K562 (cell line): ENCODE data around the gene RASL11A. TPM values are rescaled to one million over a fixed set of nuclear protein-coding genes. Genes with fewer than 3 reads are reported as not detected.

ENCODE experiments used
- CHD4 ChIP-seq: fragments of 200-600 bp; sonication (generic); IDR thresholded peaks from 3 replicates; pipeline ENCODE4 v1.6.1; 2012; ENCODE audit warnings: low read depth, mild to moderate bottlenecking, mixed read lengths, low read length, inconsistent platforms; ENCODE audit not compliant: insufficient read depth, insufficient replicate concordance, poor library complexity, severe bottlenecking
- EP300 ChIP-seq: IDR thresholded peaks from 2 replicates; pipeline ENCODE4 v1.6.1; 2012; ENCODE audit warnings: low read length, improper control_type of control experiment
- FOXK2 ChIP-seq, 2 experiments: fragments of 450-650 bp; IDR thresholded peaks in 1 of 2; conservative IDR thresholded peaks in 1 of 2; 2 replicates each; pipeline ENCODE4 v1.6.1; 2016; ENCODE audit warnings: low read depth in 2 of 2, mild to moderate bottlenecking in 1 of 2
- FOXP1 ChIP-seq: sonication (generic); formaldehyde crosslinking; IDR thresholded peaks from 2 replicates; pipeline ENCODE4 v1.8.0; 2022; ENCODE audit warnings: mild to moderate bottlenecking, missing genetic modification reagents
- ILF3 ChIP-seq: fragments of 450-650 bp; IDR thresholded peaks from 2 replicates; pipeline ENCODE4 v1.6.1; 2018; ENCODE audit warnings: antibody characterized with exemption, mild to moderate bottlenecking, moderate library complexity, borderline replicate concordance
- MTA1 ChIP-seq: fragments of 450-650 bp; IDR thresholded peaks from 2 replicates; pipeline ENCODE4 v1.6.1; 2017; ENCODE audit warnings: borderline replicate concordance
- MTA2 ChIP-seq: fragments of 450-650 bp; IDR thresholded peaks from 2 replicates; pipeline ENCODE4 v1.6.1; 2016; ENCODE audit warnings: low read depth
- NFE2 ChIP-seq: IDR thresholded peaks from 2 replicates; pipeline ENCODE4 v1.6.1; 2014; ENCODE audit warnings: antibody characterized with exemption, low read depth
- NR2F6 ChIP-seq: fragments of 450-650 bp; formaldehyde crosslinking; IDR thresholded peaks from 2 replicates; pipeline ENCODE4 v1.4.0; 2020; ENCODE audit warnings: mild to moderate bottlenecking
- POLR2B ChIP-seq: fragments of 450-650 bp; IDR thresholded peaks from 2 replicates; pipeline ENCODE4 v1.6.1; 2018; ENCODE audit warnings: low read depth; ENCODE audit not compliant: partially characterized antibody
- POLR2G ChIP-seq: fragments of 200-400 bp; formaldehyde crosslinking; IDR thresholded peaks from 2 replicates; pipeline ENCODE4 v1.6.1; 2017; ENCODE audit warnings: low read depth, mild to moderate bottlenecking, antibody characterized with exemption, low read length, moderate library complexity
- RHOXF2B ChIP-seq: fragments of 250-450 bp; sonication (Bioruptor Pico); conservative IDR thresholded peaks from 2 replicates; pipeline ENCODE4 v1.5.1; 2021
- SIN3A ChIP-seq, 2 experiments: fragments of 150-350 bp in 1 of 2; IDR thresholded peaks; 2 replicates each; pipeline ENCODE4 v1.6.1; 2011 to 2016; ENCODE audit warnings: borderline replicate concordance in 2 of 2, low read depth in 2 of 2, low read length in 2 of 2, mild to moderate bottlenecking in 2 of 2, moderate library complexity in 2 of 2; ENCODE audit not compliant: control insufficient read depth in 1 of 2
- SMARCA5 ChIP-seq: fragments of 450-650 bp; IDR thresholded peaks from 2 replicates; pipeline ENCODE4 v1.6.1; 2016
- TRIM28 ChIP-seq: fragments of 450-650 bp; IDR thresholded peaks from 2 replicates; pipeline ENCODE4 v1.6.1; 2017
- XRCC5 ChIP-seq: fragments of 200-400 bp; formaldehyde crosslinking; IDR thresholded peaks from 2 replicates; pipeline ENCODE4 v1.6.1; 2017; ENCODE audit warnings: low read depth, mild to moderate bottlenecking, low read length
- ZNF174 ChIP-seq: fragments of 250-450 bp; sonication (Bioruptor Pico); IDR thresholded peaks from 2 replicates; pipeline ENCODE4 v1.4.0; 2020; ENCODE audit warnings: mild to moderate bottlenecking
- ZNF217 ChIP-seq: sonication (generic); formaldehyde crosslinking; IDR thresholded peaks from 2 replicates; pipeline ENCODE4 v1.8.0; 2022; ENCODE audit warnings: mild to moderate bottlenecking, missing genetic modification reagents
- ZNF707 ChIP-seq: fragments of 250-450 bp; sonication (Bioruptor Pico); conservative IDR thresholded peaks from 2 replicates; pipeline ENCODE4 v1.8.0; 2022; ENCODE audit warnings: inconsistent platforms, mild to moderate bottlenecking, moderate library complexity
- polyA plus RNA-seq, 8 experiments: library from polyadenylated mRNA; depleted of rRNA in 4 of 8; stranded (reverse) in 5 of 8; unstranded in 3 of 8; fragments of >200 nt; fragmentation: Nextera tagmentation in 2 of 8; fragmentation: Illumina TruSeq in 1 of 8; extraction: Ambion mirVana in 2 of 8; extraction: Trizol in 1 of 8; gene quantifications; 2 replicates each; pipeline versions ENCODE4 v1.2.1 to v1.2.3, GENCODE V29; 2011 to 2014; ENCODE audit warnings: inconsistent platforms in 1 of 8, missing spikeins in 1 of 8
- total RNA-seq, 7 experiments: library from RNA; depleted of rRNA in 6 of 7; stranded (reverse); fragments of >200 nt in 6 of 7; fragmentation: Illumina TruSeq in 2 of 7; extraction: Trizol in 2 of 7; gene quantifications; 2 replicates each; pipeline versions ENCODE4 v1.2.1 to v1.2.3, GENCODE V29; 2011 to 2021; ENCODE audit warnings: low replicate concordance in 1 of 7
- TF ChIP-seq, protein P1 (sequence below): fragments of 250-450 bp; sonication (Bioruptor Pico); IDR thresholded peaks from 2 replicates; pipeline ENCODE4 v1.4.0; 2020; ENCODE audit warnings: mild to moderate bottlenecking, moderate library complexity

The RASL11A gene
- total and polyA plus RNA-seq, 9 of the 15 experiments (the other 6 are each of a cell fraction or from before 2014, with no cell fraction given) = 0.11 to 2.2 (median 1.5) TPM; not detected in 1

- TF ChIP-seq POLR2G = 0 out of 2 replicates have a peak, but pooled peaks have one; percentile 24
- TF ChIP-seq FOXK2 (conservative IDR thresholded peaks at IDR 0.05 in 1 of 2, IDR thresholded peaks at IDR 0.05 in 1 of 2; ENCODE audit: low read depth in 2 of 2) = no peak
- no peak for TF ChIP-seq XRCC5
- TF ChIP-seq ILF3 = peak; percentile 52; the same call in 1 of the 2 replicates
- TF ChIP-seq RHOXF2B (CRISPR knock-in tag) = no peak
- no peak for TF ChIP-seq FOXP1
- TF ChIP-seq MTA2 = no peak
- TF ChIP-seq POLR2B = peak; percentile 81
- no peak for TF ChIP-seq ZNF174 (CRISPR knock-in tag)
- 0 out of 4 replicates have a peak, but pooled peaks of 1 of the 2 experiments have one; percentile 25 for TF ChIP-seq SIN3A (IDR thresholded peaks at IDR 0.05; ENCODE audit: borderline replicate concordance in 2 of 2, control insufficient read depth in 1 of 2, low read depth in 2 of 2, low read length in 2 of 2)
- no peak for TF ChIP-seq NR2F6
- no peak for TF ChIP-seq TRIM28
- no peak for TF ChIP-seq NFE2
- TF ChIP-seq, protein P1, sequence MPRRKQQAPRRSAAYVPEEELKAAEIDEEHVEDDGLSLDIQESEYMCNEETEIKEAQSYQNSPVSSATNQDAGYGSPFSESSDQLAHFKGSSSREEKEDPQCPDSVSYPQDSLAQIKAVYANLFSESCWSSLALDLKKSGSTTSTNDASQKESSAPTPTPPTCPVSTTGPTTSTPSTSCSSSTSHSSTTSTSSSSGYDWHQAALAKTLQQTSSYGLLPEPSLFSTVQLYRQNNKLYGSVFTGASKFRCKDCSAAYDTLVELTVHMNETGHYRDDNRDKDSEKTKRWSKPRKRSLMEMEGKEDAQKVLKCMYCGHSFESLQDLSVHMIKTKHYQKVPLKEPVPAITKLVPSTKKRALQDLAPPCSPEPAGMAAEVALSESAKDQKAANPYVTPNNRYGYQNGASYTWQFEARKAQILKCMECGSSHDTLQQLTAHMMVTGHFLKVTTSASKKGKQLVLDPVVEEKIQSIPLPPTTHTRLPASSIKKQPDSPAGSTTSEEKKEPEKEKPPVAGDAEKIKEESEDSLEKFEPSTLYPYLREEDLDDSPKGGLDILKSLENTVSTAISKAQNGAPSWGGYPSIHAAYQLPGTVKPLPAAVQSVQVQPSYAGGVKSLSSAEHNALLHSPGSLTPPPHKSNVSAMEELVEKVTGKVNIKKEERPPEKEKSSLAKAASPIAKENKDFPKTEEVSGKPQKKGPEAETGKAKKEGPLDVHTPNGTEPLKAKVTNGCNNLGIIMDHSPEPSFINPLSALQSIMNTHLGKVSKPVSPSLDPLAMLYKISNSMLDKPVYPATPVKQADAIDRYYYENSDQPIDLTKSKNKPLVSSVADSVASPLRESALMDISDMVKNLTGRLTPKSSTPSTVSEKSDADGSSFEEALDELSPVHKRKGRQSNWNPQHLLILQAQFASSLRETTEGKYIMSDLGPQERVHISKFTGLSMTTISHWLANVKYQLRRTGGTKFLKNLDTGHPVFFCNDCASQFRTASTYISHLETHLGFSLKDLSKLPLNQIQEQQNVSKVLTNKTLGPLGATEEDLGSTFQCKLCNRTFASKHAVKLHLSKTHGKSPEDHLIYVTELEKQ (CRISPR knock-in tag) = no peak
- TF ChIP-seq CHD4 = no peak
- TF ChIP-seq MTA1 = no peak
- no peak for TF ChIP-seq ZNF707 (CRISPR knock-in tag)
- no peak for TF ChIP-seq EP300
- TF ChIP-seq SMARCA5 = no peak
- TF ChIP-seq ZNF217 (CRISPR knock-in tag) = no peak
Measured at GRCh38 chr13:27257648-27258253, 12.9 kb upstream of the RASL11A start (continued).
